RWPE2 (cell line): ENCODE data around the gene TDG.
A peak's percentile ranks its signal among the peaks of the same experiment; 100 is the strongest.

Experiments used
- ATAC-seq: fragments of 200-7000 bp; cut with Tn5 transposase; 3 replicates; pipeline ENCODE4 v1.9.1; 2021; ENCODE audit warnings: low read depth
- DNase-seq: peaks from one replicate; pipeline ENCODE4 v3.0.0-alpha.2; 2020; ENCODE audit warnings: low spot score
- H3K27ac ChIP-seq: fragments of 450-650 bp; 2 replicates; pipeline ENCODE4 v1.5.1; 2017; ENCODE audit warnings: mild to moderate bottlenecking; ENCODE audit not compliant: poor library complexity, severe bottlenecking
- H3K27me3 ChIP-seq: fragments of 250-450 bp; sonication (Bioruptor Pico); 2 replicates; pipeline ENCODE4 v1.5.1; 2021; ENCODE audit warnings: mild to moderate bottlenecking, moderate library complexity; ENCODE audit not compliant: insufficient read depth, poor library complexity, severe bottlenecking
- H3K36me3 ChIP-seq: fragments of 250-450 bp; sonication (Bioruptor Pico); 2 replicates; pipeline ENCODE4 v1.5.1; 2020; ENCODE audit warnings: low read depth, mild to moderate bottlenecking, moderate library complexity
- H3K4me1 ChIP-seq: fragments of 250-450 bp; sonication (Bioruptor Pico); 2 replicates; pipeline ENCODE4 v1.5.1; 2021; ENCODE audit warnings: mild to moderate bottlenecking, moderate library complexity; ENCODE audit not compliant: insufficient read depth, poor library complexity, severe bottlenecking
- H3K4me3 ChIP-seq: fragments of 250-450 bp; sonication (Bioruptor Pico); 2 replicates; pipeline ENCODE4 v1.5.1; 2021; ENCODE audit warnings: mild to moderate bottlenecking, moderate library complexity; ENCODE audit not compliant: severe bottlenecking
- H3K9me3 ChIP-seq: fragments of 250-450 bp; sonication (Bioruptor Pico); 2 replicates; pipeline ENCODE4 v1.5.1; 2021; ENCODE audit warnings: mild to moderate bottlenecking, moderate library complexity; ENCODE audit not compliant: severe bottlenecking
- CTCF ChIP-seq: fragments of 450-650 bp; IDR thresholded peaks from one replicate; pipeline ENCODE4 v1.5.1; 2017; ENCODE audit warnings: mild to moderate bottlenecking, moderate library complexity; ENCODE audit not compliant: poor library complexity, severe bottlenecking

TDG gene

DNA sequence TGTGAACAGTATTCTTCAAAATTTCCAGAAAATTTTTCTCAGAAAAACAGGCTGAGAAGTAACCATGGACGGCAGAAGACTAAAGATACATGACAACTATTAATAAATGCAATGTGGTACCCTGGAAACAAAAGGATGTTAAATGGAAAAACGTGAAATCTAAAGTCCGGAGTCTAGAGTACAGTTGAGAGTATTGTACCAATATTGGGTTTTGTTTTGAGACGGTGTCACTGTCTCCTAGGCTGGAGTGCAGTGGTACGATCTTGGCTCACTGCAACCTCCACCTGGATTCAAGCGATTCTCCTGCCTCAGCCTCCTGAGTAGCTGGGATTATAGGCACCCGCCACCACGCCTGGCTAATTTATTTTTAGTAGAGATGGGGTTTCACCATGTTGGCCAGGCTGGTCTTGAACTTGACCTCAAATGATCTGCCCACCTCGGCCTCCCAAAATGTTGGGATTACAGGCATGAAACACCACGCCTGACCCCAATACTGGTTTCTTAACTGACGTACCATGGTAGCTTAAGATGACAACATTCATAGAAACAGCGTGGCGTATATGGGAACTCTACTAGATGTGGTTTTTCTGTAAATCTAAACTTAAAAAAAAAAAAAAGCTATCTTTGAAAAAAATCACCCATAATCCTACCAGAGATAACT, 16.8 kb upstream of the TDG start:
- TF ChIP-seq CTCF: no peak
- DNase-seq: no peak
- Histone ChIP-seq H3K4me1 (no peaks in the 10 kb centered on the region), H3K27ac (no peak overlapping the region), H3K4me3 (no peak overlapping the region), H3K9me3 (no peaks in the 10 kb centered on the region), H3K36me3 (peaks cover 100% of the 10 kb centered on the region), H3K27me3 (no peaks in the 10 kb centered on the region)
- no peak for ATAC-seq

- DNase-seq (no peak), ATAC-seq (no peak)
- Histone ChIP-seq H3K9me3 (no peaks in the 10 kb centered on the region), H3K36me3 (peaks cover 82% of the 10 kb centered on the region), H3K4me3 (no peak overlapping the region), H3K27me3 (no peaks in the 10 kb centered on the region), H3K4me1 (peaks cover 6% of the 10 kb centered on the region), H3K27ac (no peak overlapping the region)
- TF ChIP-seq CTCF: no peak
Observed at GRCh38 chr12:103952497-103952896, 13.2 kb upstream of the TDG start.

GRCh38 chr12:103955811-103956508, 9.7 kb upstream of the TDG start:
- Histone ChIP-seq H3K9me3 (no peaks in the 10 kb centered on the region), H3K27me3 (no peaks in the 10 kb centered on the region), H3K36me3 (peaks cover 48% of the 10 kb centered on the region), H3K4me3 (peak overlapping the region; percentile 68), H3K4me1 (peaks cover 10% of the 10 kb centered on the region), H3K27ac (peak overlapping the region; percentile 87)
- DNase-seq (no peak), ATAC-seq (peak; percentile 8; the same call in 2 of the 3 replicates)
- no peak for TF ChIP-seq CTCF

- Histone ChIP-seq H3K4me3 (peak overlapping the region; percentile 68), H3K9me3 (no peaks in the 10 kb centered on the region), H3K27me3 (no peaks in the 10 kb centered on the region), H3K36me3 (peaks cover 42% of the 10 kb centered on the region), H3K27ac (peak overlapping the region; percentile 87), H3K4me1 (peaks cover 10% of the 10 kb centered on the region)
- ATAC-seq: peak; percentile 30
- no peak for TF ChIP-seq CTCF
- DNase-seq: no peak
Observed at GRCh38 chr12:103956509-103957027, 9.1 kb upstream of the TDG start.
